NCI-H2227 treated with DMSO at 0.1 percent for 48 hours (cell line): Measurements from ENCODE around the gene SERGEF.

Experiments used
- DNase-seq: peaks from one replicate; lab custom pipeline; 2025; lab: John Stamatoyannopoulos, UW

Gene SERGEF

DNA sequence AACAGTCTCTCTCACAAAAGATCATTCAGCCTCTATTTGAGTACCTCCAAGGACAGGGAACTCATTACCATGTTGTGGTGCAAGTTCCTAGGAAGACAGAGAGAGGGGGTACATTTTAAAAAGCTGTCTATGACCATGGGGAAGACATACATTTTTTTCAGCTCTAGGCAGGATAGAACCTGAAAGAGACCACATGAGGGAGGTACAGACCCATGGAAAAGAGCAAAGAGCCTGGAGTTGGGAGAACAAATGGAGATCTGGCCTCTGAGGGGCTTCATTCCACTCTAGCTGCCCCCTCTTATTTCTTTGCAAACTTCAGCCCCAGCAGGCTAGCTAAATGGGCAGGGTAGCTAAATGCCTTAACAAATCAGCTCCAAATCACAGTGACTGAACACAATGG is 241.9 kb downstream of the SERGEF start:
- DNase-seq = no peak

DNA sequence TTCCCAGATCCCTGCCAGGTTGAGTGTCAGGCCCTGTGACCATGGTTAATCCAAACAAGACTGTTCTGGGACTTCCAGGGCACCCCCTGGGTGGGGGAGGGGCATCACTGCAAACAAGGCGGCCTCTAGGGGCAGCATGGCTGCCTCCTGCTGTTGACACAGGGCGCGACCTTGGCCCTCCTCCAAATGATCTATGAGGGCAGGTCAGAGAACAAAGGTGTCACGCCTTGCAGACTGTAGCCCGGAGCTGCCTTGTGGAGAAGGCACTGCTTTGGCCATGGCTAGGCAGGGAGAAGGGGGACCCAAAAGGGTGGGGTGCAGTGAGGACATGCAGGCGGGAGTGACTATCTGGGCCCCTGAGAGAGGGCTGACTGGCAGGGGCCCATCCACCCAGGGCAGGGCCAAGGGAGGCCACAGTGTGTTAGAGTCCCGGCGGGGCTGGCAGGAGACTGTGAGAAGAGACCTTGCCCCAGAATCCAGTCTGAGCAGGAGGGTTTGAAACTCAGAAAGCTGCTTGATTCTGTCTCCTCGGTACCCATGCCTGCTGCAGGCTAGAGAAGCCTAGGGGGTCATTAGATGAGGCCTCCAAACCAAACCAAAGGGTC is 242.7 kb downstream of the SERGEF start:
- no peak for DNase-seq

DNA sequence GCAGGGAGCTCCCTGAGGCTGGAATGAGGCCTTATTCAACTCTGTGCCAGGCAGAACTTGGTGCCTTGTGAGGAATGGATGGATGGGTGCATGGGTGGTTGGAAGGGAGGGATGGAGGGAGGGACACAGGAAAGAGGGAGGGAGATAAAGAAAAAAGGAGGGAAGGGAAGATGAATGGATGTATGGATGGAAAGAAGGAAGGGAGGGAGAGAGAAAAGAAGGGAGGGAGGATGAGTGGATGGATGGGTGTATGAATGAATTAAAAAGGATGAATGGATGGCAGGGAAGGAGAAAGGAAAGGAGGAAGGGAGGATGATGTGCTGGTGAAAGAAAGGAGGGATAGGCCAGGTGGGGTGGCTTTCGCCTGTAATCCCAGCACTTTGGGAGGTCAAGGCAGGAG is 243.6 kb downstream of the SERGEF start:
- DNase-seq = no peak

DNA sequence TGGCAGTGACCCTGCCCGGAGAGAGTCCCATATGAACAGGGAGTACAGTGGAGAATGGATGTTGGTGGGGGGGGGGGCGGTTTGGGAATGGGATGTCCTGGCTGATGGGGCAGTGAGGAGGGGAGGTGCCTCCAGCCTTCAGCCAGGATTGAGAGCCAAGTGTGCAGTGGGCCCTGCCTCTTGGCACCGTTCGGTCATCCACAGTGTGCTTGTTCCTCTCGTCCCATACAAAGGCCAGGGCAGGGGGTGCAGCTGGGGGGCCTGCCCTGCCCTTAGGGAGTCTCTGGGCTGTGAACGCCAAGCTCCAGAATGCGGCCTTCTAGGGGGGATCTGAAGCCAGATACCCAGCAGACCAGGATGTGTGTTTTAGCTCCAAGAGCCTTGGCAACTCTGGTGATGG is 244.3 kb downstream of the SERGEF start:
- DNase-seq = no peak

DNA sequence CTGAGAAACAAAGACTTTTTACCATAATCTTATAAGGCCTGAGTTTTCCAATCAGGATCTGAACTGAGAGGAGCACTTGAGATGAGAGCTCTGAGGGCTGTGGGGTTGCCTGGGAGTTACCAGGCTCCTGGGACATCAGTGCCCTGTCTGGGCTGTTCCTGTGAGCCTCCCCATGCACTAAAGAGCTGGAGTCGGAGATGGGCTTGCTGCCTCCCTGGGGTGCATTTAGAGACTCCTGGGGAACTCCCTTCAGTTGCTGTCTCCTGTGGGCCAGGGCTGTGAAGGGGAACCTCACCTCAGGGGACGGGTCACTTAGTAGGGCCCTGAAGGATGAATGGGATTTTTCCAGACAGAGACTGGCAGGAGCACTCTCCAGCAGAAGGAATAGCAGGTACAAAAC is 244.9 kb downstream of the SERGEF start:
- no peak for DNase-seq

DNA sequence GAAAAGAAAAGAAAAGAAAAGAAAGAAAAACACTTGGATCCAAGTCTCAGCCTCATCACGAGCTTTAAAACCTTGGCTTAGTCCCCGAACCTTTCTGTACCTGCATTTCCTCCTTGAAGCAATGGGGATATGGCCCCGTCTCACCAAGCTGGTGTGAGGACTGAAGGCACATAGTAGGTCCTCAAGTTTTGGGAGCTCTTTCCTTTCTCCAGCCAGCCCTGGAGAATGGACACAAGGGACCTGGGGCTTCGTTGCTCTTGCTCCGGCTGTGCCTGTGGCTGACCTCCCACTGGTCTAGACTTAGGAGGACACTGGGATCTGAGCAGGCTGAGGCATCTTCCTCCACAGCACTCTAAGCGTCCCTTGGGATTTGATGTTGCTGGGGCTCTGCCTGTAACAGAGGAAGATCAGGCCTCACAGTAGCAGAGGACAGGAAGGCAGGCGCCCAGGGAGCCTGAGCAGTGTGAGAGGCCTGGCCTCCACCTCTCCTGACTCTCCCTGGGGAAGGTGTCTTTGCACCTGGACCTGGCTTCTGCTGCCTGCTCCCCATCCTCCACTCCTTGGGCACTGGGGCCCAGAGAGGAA is 245.5 kb downstream of the SERGEF start:
- no peak for DNase-seq

DNA sequence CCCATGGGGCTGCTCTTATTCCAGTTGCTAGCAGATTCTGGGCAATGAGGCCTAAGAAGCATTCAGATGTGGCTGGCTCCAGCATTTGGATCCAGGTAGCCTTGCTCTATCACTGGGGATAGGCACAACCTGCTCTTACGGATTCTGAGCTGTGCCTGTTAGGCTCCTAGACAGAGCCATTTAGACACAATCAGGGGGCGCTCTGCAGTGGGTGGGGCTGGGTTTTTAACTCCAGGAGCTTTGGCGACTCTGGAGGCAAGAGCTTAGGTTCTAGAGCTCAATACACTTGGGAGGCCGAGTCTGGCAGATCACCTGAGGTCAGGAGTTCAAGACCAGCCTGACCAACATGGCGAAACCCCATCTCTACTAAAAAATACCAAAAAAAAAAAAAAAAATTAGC is 246.3 kb downstream of the SERGEF start:
- DNase-seq = no peak

DNA sequence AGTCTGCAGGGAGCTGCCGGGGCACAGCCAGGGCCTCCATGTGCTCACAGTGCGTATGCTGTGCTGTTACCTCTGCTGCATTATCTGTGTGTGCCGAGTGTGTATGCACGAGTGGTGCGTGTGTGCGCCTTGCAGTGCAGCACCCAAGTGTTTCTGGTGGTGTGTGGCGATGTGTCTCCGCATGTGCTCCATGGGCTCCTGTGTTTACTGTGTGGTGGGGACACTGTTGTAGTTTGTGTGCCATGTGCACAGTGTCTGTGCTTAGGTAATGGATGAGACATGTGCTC is 246.8 kb downstream of the SERGEF start:
- no peak for DNase-seq

DNA sequence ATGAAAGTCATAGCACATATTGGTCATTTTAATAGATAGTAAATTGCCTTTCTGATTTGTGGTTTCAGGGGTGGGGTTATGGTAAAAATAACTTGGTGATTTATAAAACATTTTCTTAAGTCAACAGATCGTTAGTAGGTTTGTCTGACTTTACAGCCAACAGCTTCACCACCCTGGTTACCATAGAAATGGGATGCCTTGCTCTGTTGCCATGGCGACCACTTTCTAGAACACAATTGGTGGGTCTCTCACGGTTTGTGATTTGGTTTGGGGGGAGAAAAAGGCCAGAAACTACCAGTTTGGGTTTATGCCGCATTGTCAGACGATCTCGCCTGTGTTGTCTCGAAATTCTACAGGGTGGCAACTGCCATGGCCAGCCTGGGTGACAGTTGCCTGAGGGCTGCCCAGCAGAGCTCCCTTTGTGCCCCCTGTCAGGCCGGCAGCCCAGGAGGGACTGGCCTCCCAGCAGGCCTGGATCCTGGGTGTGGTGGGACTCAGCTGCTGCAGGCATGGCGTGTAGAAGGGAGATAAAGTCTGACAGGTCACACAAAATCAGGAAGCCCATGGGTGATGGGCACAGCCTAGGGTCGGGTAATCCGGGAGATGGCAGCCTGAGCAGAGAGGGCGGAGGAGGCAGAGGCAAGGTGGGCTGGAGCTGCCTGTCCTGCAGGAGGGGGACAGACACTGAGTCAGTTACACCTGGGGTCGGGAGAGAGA is 247.3 kb downstream of the SERGEF start:
- peak; percentile 12 for DNase-seq

DNA sequence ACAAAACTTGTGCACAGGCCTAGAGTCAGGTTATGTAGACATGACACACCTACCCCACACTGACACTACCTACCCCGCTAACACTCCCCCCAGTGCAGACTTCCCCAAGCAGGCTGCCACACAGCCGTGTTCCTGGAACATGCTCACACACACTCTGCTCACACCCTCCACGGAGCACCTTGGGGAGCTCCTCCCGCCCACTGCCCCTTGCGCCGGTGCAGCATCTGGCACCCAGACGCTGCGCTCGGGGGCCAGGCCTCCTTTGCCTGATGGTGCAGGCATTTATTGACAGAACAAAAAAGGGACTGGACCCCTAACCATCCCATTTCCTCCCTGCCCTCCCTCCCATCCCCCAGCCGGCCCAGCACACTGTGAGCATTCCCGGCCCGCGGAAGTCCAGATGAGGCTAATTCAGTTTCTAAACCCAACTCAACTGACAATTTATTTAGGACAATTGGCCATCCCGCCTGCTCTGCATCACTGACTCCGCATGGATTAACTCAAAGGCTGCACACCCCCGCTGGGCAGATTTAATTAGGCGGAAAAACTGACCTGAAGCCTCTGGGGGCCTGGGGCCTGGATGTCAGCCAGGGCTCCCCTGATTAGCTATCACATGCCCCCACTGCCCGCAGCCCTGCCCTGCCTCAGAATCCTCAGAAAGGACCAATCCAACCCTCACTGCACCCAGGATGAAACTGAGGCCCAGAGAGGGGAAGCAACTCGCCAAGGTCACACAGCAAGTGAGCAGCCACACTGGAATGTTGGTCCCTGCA is 248.2 kb downstream of the SERGEF start:
- no peak for DNase-seq

DNA sequence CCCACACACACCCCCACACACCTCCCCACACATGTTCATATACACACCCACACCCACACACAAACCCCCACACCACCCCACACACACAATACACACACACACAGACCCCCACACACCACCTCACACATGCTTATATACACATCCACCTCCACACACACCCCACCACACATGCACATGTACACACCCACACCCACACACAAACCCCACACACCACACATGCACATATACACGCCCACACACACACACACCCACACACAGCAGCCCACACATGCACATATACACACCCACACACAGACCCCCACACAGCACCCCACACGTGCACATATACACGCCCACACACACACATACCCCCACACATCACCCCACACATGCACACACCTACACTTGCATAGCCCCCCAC is 249.1 kb downstream of the SERGEF start:
- DNase-seq = no peak

DNA sequence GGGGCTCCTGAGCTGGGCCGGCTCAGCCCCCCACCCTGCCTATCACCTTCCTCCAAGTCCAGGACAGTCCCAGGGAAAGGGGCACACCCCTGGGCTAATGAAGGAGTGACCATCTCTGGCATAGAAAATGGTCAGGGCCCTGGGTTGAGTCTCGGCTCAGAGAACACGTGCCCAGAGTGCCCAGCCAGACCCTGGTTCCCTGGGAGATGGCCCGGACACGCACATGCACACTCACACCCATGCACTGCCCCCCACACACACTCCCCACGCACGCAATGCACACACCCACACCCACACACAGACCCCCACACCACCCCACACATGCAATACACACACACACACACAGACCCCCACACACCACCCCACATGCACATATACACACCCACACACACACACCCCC is 249.6 kb downstream of the SERGEF start:
- no peak for DNase-seq

DNA sequence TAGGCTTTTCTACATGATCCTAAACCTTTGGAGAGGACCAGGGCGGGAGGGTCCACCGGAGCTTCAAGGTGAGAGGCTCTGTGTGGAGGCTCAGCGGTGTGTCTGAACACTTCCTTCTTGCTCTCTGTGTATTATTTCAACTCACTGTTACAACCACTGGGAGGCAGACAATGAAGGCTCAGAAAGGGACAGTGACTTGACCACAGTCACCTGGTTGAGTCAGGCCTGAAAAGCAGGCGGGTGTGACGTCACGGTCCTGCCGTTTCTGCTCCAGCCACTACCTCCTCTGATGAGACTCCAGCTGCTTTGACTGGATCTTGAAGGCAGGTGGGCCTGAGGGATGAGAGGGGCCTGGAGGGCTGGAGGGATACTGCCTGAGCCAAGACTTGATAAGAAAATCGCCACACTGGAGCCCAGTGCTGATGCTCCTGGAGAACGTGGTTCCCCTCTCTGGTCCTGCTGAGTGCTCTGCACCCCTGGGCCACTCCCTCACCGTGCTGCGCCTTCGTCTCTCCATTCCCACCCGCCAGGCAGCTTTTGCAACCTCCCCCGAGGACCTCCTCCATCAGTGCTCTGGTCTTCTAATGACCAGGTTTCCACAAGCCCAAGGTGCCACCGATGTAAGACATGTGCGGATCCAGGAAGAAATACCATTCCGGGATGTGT is 250.4 kb downstream of the SERGEF start:
- DNase-seq = no peak

DNA sequence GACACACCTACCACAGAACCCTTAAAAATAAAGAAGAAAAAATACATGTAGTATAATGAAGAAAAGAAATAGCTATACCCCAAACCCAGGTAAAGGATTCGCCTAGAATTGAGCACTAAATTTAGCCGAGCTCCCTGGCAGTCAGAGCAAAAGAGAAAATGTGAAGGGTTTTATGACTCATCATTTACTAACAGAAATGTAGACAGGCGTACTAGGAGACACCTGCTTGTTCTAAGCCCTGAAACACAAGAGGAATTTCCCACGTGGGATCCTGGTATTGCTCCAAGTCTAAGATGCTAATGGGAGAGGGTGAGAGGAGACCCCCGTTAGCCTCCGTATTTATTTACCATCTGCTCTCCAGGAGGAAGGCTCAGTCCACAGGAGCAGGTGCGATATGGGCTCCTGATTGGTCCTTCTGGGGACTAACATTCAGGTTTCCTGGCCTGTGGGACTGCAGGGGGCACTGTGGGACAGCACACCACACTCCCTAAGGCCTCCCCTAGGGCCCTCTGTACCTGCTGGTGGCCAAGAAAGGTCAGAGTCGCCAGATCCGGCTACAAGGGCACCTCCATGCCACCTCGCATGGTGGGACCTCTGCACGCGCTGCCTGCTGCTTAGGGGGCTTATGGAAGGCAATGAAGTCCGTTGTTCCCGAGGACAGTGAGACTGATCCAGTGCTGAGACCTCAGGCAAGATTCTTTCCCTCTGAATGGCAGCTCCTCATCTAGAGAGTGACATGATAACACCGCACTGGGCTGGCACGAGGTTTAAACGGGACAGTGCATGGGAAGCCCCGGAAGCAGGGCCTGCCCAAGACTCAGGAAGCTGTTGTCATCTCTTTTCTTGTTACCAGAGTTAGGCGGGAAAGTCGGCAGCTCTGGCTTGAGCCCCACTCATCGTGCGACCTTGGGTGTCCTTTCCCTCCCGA is 252.5 kb downstream of the SERGEF start:
- no peak for DNase-seq

DNA sequence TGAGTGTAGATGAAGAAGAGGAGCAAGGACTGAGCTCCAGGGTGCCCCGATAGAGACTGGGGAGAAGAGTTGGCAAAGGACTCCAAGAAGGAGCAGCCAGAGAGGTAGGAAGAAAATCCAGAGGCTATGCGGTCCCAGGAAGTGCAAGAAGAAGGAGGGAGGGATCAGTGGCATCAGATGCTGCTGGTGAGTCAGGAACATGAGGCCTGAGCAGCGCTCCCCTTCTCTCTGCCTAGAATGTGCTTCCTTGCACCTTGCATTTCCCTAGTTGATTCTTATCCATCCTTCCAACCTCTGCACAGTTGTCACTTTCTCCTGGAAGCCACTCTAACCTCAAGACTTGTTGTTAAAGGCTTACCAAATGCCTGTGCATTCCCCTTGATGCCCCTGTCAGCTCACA is 257.0 kb downstream of the SERGEF start:
- no peak for DNase-seq

DNA sequence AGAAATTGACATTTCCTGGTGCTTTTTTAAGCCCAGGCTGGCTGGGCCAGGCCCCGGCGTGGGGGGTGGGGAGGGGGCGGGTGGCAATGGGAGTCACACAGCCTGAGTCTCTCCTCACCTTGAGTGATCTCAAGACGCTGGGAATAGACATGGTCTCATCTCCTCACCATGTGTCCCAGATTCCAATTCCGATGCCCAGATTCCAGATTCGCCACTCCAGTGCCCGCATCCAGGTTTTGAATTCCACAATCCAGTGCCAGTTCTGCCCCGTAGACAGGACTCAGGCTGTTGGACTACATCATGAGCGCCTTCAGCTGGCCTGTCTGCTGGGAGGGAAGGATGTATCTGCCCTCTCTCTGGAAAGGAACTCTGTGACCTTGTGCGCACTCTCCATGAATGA is 259.2 kb downstream of the SERGEF start:
- DNase-seq = no peak

DNA sequence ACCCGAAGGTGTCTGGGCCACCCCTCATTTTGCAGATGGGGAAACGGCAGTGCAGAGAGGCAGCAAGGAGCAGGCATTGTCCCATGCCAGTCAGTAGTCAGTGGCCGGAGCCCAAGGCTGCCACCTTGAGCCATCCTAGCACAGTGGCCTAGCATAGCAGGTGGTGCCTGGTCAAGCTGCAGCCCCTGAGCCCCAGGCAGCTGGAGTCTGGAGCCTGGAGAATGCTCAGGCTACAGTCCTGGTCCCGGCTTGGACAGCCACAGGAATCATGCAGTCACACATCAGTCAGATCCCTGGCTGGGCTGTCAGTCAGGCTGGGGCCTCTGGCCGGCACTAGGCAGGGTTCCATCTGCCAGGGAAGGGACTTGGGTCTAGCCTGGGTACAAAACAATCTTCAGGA is 259.7 kb downstream of the SERGEF start:
- no peak for DNase-seq

DNA sequence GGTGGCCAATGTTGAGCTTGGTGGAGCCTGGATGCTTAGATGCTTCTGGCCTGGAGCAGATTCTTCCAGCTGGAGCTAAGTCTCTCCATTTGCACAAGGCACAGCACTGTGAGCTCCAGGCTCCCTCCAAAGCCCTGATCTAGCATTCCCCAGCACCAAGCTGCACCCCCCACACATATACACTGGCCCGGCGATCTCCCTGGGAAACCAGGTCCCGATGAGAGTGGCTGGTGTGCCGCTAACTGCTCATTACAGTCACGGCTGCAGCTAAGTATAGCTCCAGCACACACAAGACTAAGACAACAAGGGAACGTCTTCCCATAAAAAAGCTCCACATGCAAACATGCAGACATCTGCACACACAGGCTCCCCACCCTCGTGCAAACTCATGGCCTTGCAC is 260.7 kb downstream of the SERGEF start:
- peak; percentile 33 for DNase-seq

DNA sequence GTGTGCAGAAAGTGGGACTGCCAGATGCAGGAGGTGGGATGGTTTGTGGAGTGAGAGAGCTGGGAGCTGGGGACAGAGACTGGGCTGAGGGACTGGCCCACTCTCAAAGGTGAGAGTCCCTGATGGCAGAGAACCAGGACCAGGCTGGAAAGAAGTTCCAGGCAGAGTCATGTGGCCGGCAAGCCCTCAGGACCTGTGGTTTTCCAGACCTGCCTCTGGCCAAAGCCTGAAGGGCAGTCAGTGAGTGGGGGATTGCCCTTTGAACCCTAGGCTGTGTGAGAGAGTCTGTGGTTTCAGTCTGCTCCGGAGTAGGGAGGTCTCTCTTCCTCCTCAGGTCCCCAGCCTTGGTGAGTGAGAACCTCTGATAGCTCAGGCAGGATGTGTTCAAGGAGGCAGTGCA is 261.3 kb downstream of the SERGEF start:
- no peak for DNase-seq

DNA sequence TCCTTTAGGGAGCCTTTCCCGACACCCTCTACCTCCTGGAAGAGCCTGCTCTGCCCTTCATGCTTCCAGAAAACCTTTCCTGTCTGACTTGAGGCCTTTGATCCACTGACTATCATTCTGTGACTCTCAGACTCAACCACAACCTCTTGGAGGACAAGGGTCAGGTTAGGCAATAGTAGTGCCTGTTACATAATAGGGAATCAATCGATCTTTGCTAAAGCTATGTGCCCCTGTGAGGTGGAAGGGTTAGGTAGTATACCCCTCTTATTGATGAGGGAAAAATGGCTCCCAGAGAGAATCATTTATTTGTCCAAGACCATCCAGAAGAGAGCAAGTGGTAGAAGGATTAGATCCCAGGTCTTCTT is 262.1 kb downstream of the SERGEF start:
- no peak for DNase-seq

DNA sequence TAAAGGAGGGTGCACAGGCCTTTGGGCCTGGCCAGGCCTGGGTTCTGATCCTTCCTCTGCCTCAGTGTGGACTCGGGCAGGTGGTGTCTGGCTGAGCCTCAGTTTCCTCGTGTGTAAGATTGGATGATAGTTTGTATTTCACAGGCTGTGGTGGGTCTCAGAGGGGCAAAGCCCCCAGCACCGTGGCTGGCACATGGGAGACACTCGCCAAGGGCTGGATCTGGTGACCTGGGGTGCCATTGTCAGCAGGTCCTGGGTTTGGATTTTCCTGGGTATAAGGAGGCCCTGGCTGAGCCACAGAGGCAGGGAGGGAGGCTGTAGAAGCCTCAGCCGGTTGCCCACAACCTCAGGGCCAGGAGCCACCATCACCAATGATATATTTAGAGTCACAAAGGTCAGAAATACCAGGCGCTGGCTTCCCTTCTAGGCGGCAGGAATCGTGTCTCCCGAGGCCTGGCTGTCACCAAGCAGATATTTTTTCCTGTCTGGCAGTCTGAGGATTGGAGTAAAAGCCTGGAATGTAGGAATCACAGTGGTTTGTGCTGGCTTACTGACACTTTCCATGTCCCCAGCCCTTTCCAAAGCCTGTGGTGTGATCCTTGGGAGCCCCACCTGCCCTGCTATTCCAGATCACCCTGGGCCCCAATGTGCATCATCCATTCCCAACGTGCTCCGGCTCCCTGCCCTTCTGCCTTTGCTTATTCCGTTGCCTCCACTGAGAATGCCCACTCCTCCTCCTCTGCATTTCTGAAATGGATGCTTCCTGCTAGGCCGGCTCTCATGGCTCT is 262.6 kb downstream of the SERGEF start:
- no peak for DNase-seq
